Right cardiac atrium (tissue), 5 donors: ENCODE measurements around the gene NISCH. TPM values are rescaled to one million over a fixed set of nuclear protein-coding genes. Genes with fewer than 3 reads are reported as not detected.
A peak's percentile ranks its signal among the peaks of the same experiment; 100 is the strongest.

ENCODE experiments used
- ATAC-seq, 2 donors: fragments of 200-7000 bp; cut with Tn5 transposase; one replicate each; pipeline versions ENCODE4 v1.8.0 to v1.9.1; 2020; ENCODE audit warnings: moderate library complexity in 2 of 2, mild to moderate bottlenecking in 1 of 2
- DNase-seq, 3 donors: peaks; one replicate each; pipeline ENCODE4 v3.0.0-alpha.2; 2020
- H3K27ac ChIP-seq: one replicate; pipeline ENCODE4 v1.5.1; 2013; ENCODE audit warnings: mild to moderate bottlenecking, low read length, control low read depth, moderate library complexity
- H3K27me3 ChIP-seq: one replicate; pipeline ENCODE4 v1.6.1; 2013; ENCODE audit not compliant: control insufficient read depth, insufficient read depth
- H3K4me1 ChIP-seq: one replicate; pipeline ENCODE4 v1.6.1; 2013; ENCODE audit warnings: low read length; ENCODE audit not compliant: control insufficient read depth, insufficient read depth
- H3K4me3 ChIP-seq: one replicate; pipeline ENCODE4 v1.5.1; 2013; ENCODE audit warnings: low read length, control low read depth
- H3K9me3 ChIP-seq: one replicate; pipeline ENCODE4 v1.6.1; 2013; ENCODE audit warnings: low read length; ENCODE audit not compliant: control insufficient read depth
- WGBS: extraction: QIAGEN DNeasy Blood & Tissue Kit; methylation state at CpG from one replicate; pipeline ENCODE4 v1.1.7; 2013; 5-methylcytosine and 5-hydroxymethylcytosine counted together
- intact Hi-C, 4 donors: fragments of 100-400 bp; cut with DNase I; formaldehyde crosslinking; loops; one replicate each; pipeline versions ENCODE4 v1.11.0 to v1.14.0; 2022 to 2023
- polyA plus RNA-seq: library from polyadenylated mRNA; stranded (reverse); fragments of 200-250 nt; gene quantifications from one replicate; pipeline ENCODE4 v1.2.3, GENCODE V29; 2013
- total RNA-seq, 4 donors: library from RNA; stranded (reverse); fragmentation: NEBNext Ultra II Directional; extraction: Animal tissue kit (Norgen Biotek cat#: 25700); gene quantifications; one replicate each; pipeline ENCODE4 v1.2.1, GENCODE V29; 2021
- donor health status: healthy with polysubstance abuse.
- donor health status: DM: no; HTN: yes; CAD: no.
- donor health status: DM: no; HTN: no; CAD: no.
- donor health status: DM: no; HTN: yes; CAD: no; lungs with severe emphysema.
- donor health status: DM: yes; HTN: yes; CAD: no.

The NISCH gene
- total and polyA plus RNA-seq, 5 donors: 31.2 to 59.2 (median 50.7) TPM

DNA sequence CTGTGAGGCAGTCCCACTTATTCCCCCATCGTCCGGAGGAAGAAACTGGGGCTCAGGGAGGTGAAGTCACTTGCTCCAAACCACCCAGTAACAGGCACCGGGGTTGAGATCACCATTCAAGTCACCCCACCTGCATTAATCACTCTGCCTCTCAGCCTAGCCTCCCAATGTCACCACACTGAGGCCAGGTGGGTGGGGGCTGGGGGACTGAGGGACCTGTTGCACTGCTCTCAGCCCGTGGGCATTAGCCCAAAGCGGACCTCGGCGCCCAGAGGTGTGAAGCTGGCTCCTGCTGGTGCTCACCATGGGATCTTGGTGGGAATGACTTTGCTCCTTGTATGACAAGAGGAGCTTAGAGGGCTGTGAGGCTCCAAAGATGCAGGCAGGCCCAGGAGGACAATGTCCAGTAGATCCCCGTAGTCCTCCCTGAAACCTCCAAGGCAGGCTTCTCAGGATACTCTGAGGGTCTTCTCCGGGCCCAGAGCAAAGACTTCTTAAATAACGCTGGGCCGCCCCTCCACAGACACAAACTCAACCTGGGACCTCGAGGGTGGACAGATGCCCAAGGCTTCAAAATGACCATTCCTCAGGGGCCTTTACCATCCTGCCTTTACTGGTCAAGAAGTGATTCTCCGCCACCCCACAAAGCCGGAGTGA is 76.6 kb downstream of the NISCH start:
- DNase-seq (peak in 2 of 3 donors; percentile 68 to 75), ATAC-seq (no peak)
- intact Hi-C loops: loop anchor here in 1 of 4 donors (5.0 kb wide), 1 partner anchor 50 kb away; no protein-coding TSS in a partner anchor
- no peaks in the 10 kb centered on the region for H3K9me3 ChIP-seq
- H3K27ac ChIP-seq: peak overlapping the region; percentile 98
- H3K27me3 ChIP-seq: no peaks in the 10 kb centered on the region
- WGBS: 80% methylated on average over 14 of the region's 14 CpGs
- H3K4me1 ChIP-seq: peaks cover 24% of the 10 kb centered on the region
- H3K4me3 ChIP-seq: peak overlapping the region; percentile 81

DNA sequence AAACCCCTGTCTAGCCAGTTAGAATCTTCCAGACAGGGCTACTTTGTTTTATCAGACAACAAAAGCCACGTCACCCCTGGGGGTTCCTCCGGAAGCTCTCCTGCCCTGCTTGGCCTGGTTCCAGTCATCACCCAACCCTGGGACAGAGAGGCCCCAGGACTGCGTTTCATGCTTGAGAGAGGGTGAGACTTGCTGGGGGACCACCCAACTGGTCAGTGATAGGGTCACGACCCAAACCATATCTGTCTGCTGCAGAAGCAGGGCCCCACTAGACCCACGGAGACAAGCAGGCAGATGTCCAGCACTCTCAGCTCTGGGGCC is 77.1 kb downstream of the NISCH start:
- peaks cover 24% of the 10 kb centered on the region for H3K4me1 ChIP-seq

GRCh38 chr3:52532838-52533622 is 77.6 kb downstream of the NISCH start:
- peak overlapping the region; percentile 98 for H3K27ac ChIP-seq
- peak; percentile 63 to 81 (median 80) for DNase-seq
- intact Hi-C loops: loop anchor here in 1 of 4 donors (5.0 kb wide), 1 partner anchor 51 kb away; no protein-coding TSS in a partner anchor
- ATAC-seq: no peak
- H3K9me3 ChIP-seq: no peaks in the 10 kb centered on the region
- H3K4me3 ChIP-seq: peak overlapping the region; percentile 81
- peaks cover 26% of the 10 kb centered on the region for H3K4me1 ChIP-seq
- H3K27me3 ChIP-seq: no peaks in the 10 kb centered on the region
- WGBS: 2% methylated on average over 78 of the region's 78 CpGs

More for the DNA sequence above, 77.1 kb downstream of the NISCH start:
- peak overlapping the region; percentile 81 for H3K4me3 ChIP-seq
- intact Hi-C loops: loop anchor here in 1 of 4 donors (5.0 kb wide), 1 partner anchor 50 kb away; no protein-coding TSS in a partner anchor
- WGBS: 35% methylated on average over 5 of the region's 5 CpGs
- no peaks in the 10 kb centered on the region for H3K9me3 ChIP-seq
- H3K27ac ChIP-seq: peak overlapping the region; percentile 98
- DNase-seq (peak in 2 of 3 donors; percentile 70), ATAC-seq (no peak)
- no peaks in the 10 kb centered on the region for H3K27me3 ChIP-seq

DNA sequence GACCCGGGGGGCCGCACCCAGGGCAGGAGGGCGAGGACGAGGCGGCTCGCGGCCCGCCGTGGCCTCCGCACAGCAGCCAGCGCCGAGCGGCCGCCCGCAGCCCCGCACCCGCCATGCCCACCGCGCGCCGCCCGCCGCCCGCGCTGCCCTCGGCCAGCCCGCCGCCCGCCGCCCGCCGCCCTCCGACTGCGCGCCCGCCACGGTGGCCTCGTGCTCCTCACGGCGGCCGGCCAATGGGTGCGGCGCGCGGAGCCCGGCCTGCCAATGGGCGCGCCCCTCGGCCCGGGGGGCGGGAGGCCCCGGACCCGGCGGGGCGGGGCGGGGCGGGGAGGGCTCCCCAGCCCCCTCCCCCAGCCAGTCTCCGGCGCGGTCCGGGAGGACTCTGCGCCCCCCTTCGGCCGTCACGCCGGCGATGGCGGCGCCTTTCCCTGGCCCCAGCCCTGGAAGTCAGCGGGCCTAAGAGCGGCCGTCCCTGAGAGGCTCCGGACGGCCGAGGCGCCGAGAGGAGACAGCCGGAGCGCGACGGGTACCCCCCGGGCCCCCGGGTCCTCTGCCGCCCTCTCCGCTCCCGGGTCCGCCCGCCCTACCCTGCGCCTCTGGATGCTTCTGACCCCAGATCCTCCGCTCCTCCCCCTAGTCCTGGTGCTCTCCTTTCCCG is 78.3 kb downstream of the NISCH start, which contains the start of gene NT5DC2:
TSS of gene NT5DC2 (minus strand) at position 235 of the 658 bp plus-strand sequence. CDS start at position 115, 120 bp downstream.
- DNase-seq (peak; percentile 83 to 93 (median 92)), ATAC-seq (peak; percentile 32 to 36)
- Histone ChIP-seq H3K27ac (peak within 1 kb of the TSS; percentile 98), H3K27me3 (no peaks in the 10 kb centered on the region), H3K4me1 (peaks cover 27% of the 10 kb centered on the region), H3K9me3 (no peaks in the 10 kb centered on the region), H3K4me3 (peak within 1 kb of the TSS; percentile 81)
- WGBS: 1% methylated on average over 91 of the region's 91 CpGs
- intact Hi-C loops: loop anchor here in 1 of 4 donors (5.0 kb wide), 1 partner anchor 51 kb away; no protein-coding TSS in a partner anchor

DNA sequence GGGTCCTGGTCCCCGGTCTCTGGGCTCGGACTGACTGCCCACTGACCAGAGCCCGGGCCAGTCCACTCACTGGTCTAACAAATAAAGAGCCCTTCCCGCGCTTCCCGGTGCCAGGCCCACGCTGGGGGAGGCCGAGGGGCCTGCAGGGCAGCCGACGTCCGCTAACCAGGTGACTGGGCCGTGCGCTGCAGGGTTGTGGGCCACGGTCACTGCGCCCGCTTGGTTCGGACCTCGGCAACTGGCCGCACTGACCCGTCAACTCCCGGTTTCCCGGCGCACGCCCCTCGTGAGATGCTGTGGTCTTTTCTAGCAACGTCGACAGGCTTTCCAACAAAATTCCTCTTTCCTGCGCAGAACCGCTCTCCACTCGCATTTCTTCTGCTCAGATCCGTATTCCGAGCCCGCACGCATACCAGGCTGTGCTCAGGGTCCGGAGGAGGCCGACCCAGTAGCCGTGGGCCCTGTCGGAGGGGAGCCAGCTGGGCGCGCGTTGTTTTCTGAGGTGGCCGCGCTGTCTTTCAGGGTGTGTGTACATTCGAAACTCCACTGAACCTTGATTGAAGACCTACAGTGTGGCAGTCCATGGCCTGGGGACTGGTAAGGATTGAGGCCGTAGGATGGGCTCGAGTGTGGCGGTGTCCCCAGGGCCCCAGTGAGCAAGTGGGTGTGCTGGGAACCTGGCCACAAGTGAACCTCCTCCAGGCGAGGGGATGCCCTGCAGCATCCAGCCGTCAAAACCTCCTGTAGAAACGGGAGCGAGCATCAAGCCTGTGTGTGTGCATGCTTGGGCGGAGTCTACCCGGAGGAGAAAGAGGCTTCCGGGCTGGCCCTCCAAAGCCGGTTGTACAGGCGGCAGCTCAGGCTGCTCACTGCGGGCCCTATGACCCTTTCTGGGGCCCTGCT is 79.1 kb downstream of the NISCH start:
- intact Hi-C loops: loop anchor here in 3 of 4 donors (5.0 kb wide), 2 partner anchors 52 to 62 kb away; no protein-coding TSS in a partner anchor
- no peaks in the 10 kb centered on the region for H3K27me3 ChIP-seq
- ATAC-seq (no peak), DNase-seq (peak in 2 of 3 donors; percentile 72 to 77)
- peak overlapping the region; percentile 61 for H3K27ac ChIP-seq
- WGBS: 52% methylated on average over 57 of the region's 57 CpGs
- peak overlapping the region; percentile 81 for H3K4me3 ChIP-seq
- no peaks in the 10 kb centered on the region for H3K9me3 ChIP-seq
- H3K4me1 ChIP-seq: peaks cover 25% of the 10 kb centered on the region

GRCh38 chr3:52535411-52536111 is 80.2 kb downstream of the NISCH start:
- WGBS: 93% methylated on average over 19 of the region's 19 CpGs
- H3K27me3 ChIP-seq: no peaks in the 10 kb centered on the region
- peaks cover 16% of the 10 kb centered on the region for H3K4me1 ChIP-seq
- intact Hi-C loops: loop anchor here in 2 of 4 donors (5.0 kb wide), 1 partner anchor 63 kb away; no protein-coding TSS in a partner anchor
- ATAC-seq (no peak), DNase-seq (peak in 2 of 3 donors; percentile 54 to 56)
- H3K4me3 ChIP-seq: no peak overlapping the region
- no peak overlapping the region for H3K27ac ChIP-seq
- no peaks in the 10 kb centered on the region for H3K9me3 ChIP-seq

DNA sequence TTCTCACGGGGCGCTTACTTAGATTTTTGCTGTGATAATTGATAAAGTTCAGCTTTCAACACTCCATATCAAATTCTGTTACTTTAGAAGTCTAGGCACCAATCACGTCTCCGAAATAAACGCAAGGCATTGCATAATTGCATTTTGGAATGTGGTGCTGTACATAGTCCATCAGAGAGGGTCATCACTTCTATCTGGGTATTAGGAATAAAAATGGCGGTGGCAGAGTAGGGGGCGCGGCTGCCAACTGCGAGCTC is 80.6 kb downstream of the NISCH start:
- intact Hi-C loops: loop anchor here in 2 of 4 donors (5.0 kb wide), 1 partner anchor 64 kb away; no protein-coding TSS in a partner anchor
- DNase-seq: no peak
- H3K4me3 ChIP-seq: no peak overlapping the region
- no peak for ATAC-seq
- H3K27me3 ChIP-seq: no peaks in the 10 kb centered on the region
- no peaks in the 10 kb centered on the region for H3K9me3 ChIP-seq
- WGBS: 11% methylated on average over 9 of the region's 9 CpGs
- no peak overlapping the region for H3K27ac ChIP-seq
- peaks cover 16% of the 10 kb centered on the region for H3K4me1 ChIP-seq

- WGBS: under 1% methylated on average over 65 of the region's 65 CpGs
Measured at GRCh38 chr3:52536369-52537164, 81.2 kb downstream of the NISCH start, which contains the start of gene UQCC5. Gene UQCC5 (plus strand): TSS chr3:52536605. CDS start chr3:52536756, 151 bp downstream.

DNA sequence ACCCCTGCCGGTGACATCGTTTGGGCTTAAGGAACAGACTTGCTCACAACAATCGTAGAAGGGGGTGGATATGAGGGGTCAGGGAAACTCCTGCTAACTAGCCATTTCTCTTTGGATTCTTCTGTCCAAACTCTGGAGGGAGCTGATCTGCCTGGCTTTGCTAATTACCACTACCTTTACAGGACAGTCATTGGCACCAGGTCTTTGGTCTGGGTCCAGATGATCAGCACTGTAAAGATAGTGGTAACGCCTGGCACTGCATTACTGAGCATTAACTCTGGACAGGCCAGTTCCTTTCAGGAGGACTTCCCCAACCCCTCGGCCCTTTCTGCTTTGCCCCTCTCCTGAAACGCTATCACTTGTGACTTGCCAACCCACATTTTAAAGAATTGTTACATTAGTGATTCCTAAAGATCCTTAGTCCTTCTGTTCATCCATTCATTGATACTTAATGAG is 81.8 kb downstream of the NISCH start:
- H3K27me3 ChIP-seq: no peaks in the 10 kb centered on the region
- peaks cover 10% of the 10 kb centered on the region for H3K4me1 ChIP-seq
- peak overlapping the region; percentile 65 for H3K4me3 ChIP-seq
- H3K27ac ChIP-seq: peak overlapping the region; percentile 91
- WGBS: 2% methylated on average over 6 of the region's 6 CpGs
- H3K9me3 ChIP-seq: no peaks in the 10 kb centered on the region
- peak; percentile 2 for ATAC-seq
- DNase-seq: peak in 2 of 3 donors; percentile 41 to 51
- intact Hi-C loops: loop anchor here in 2 of 4 donors (5.0 kb wide), 1 partner anchor 65 kb away; no protein-coding TSS in a partner anchor

More at GRCh38 chr3:52536369-52537164, 81.2 kb downstream of the NISCH start, which contains the start of gene UQCC5:
- H3K4me3 ChIP-seq: peak within 1 kb of the TSS; percentile 65
- H3K27me3 ChIP-seq: no peaks in the 10 kb centered on the region
- H3K9me3 ChIP-seq: no peaks in the 10 kb centered on the region
- DNase-seq (peak; percentile 99), ATAC-seq (peak; percentile 93 to 94)
- peaks cover 16% of the 10 kb centered on the region for H3K4me1 ChIP-seq
- peak within 1 kb of the TSS; percentile 91 for H3K27ac ChIP-seq
- intact Hi-C loops: loop anchor here in 2 of 4 donors (5.0 kb wide), 1 partner anchor 64 kb away; no protein-coding TSS in a partner anchor
